PC-9 (cell line): ENCODE data around the gene IVNS1ABP. TPM values are rescaled to one million over a fixed set of nuclear protein-coding genes. Genes with fewer than 3 reads are reported as not detected.

ENCODE experiments used
- BruUV-seq: library from RNA; stranded (reverse); fragments of 400-500 nt; replicated peaks from 2 replicates; lab custom pipeline; 2021; lab: Mats Ljungman, UMichigan
- CTCF ChIA-PET: fragments of 300-600 bp; sonication (Branson Sonifier 250); formaldehyde crosslinking; loops from one replicate; lab custom pipeline; 2022; ENCODE audit warnings: antibody characterized with exemption; lab: Charles Lee
- POLR2A ChIA-PET: fragments of 300-600 bp; sonication (Branson Sonifier 250); formaldehyde crosslinking; loops from one replicate; lab custom pipeline; 2022; ENCODE audit warnings: antibody characterized with exemption; ENCODE audit not compliant: unreplicated experiment; lab: Charles Lee
- DNase-seq, 2 experiments: peaks; one replicate each; pipeline versions ENCODE4 v3.0.0 to v3.0.0-alpha.2; 2015 to 2022; ENCODE audit warnings: mixed read lengths in 1 of 2
- H2AFZ ChIP-seq: fragments of 200-600 bp; sonication (generic); 2 replicates; pipeline ENCODE4 v1.8.1; 2017; ENCODE audit warnings: antibody characterized with exemption
- H3F3A ChIP-seq: fragments of 200-600 bp; sonication (generic); 2 replicates; pipeline ENCODE4 v1.8.1; 2017; ENCODE audit warnings: antibody characterized with exemption, mild to moderate bottlenecking, low read depth; ENCODE audit not compliant: insufficient read depth
- H3K27ac ChIP-seq: fragments of 200-600 bp; sonication (generic); 2 replicates; pipeline ENCODE4 v1.6.1; 2016; ENCODE audit warnings: mixed run types
- H3K27me3 ChIP-seq: fragments of 200-600 bp; sonication (generic); 2 replicates; pipeline ENCODE4 v1.6.1; 2016; ENCODE audit warnings: low read depth, mixed run types; ENCODE audit not compliant: insufficient read depth
- H3K36me3 ChIP-seq: fragments of 200-600 bp; sonication (generic); 2 replicates; pipeline ENCODE4 v1.6.1; 2016; ENCODE audit warnings: low read depth, mixed run types
- H3K4me1 ChIP-seq: fragments of 200-600 bp; sonication (generic); replicated peaks from 2 replicates; pipeline ENCODE4 v1.6.1; 2016; ENCODE audit warnings: mixed run types; ENCODE audit not compliant: insufficient read depth
- H3K4me2 ChIP-seq: fragments of 200-600 bp; sonication (generic); 2 replicates; pipeline ENCODE4 v1.6.1; 2017; ENCODE audit warnings: mixed run types
- H3K4me3 ChIP-seq: fragments of 200-600 bp; sonication (generic); 2 replicates; pipeline ENCODE4 v1.6.1; 2016; ENCODE audit warnings: mixed run types
- H3K79me2 ChIP-seq: fragments of 200-600 bp; sonication (generic); 2 replicates; pipeline ENCODE4 v1.6.1; 2017; ENCODE audit warnings: low read depth, mixed run types
- H3K9me2 ChIP-seq: fragments of 200-600 bp; sonication (generic); 2 replicates; pipeline ENCODE4 v1.8.1; 2017; ENCODE audit warnings: mild to moderate bottlenecking; ENCODE audit not compliant: insufficient read depth
- H3K9me3 ChIP-seq: fragments of 200-600 bp; sonication (generic); 2 replicates; pipeline ENCODE4 v1.8.1; 2016; ENCODE audit warnings: low read depth; ENCODE audit not compliant: insufficient read depth
- H4K20me1 ChIP-seq: fragments of 200-600 bp; sonication (generic); 2 replicates; pipeline ENCODE4 v1.8.1; 2017; ENCODE audit not compliant: insufficient read depth
- EZH2 ChIP-seq: fragments of 200-600 bp; sonication (generic); IDR thresholded peaks from 2 replicates; pipeline ENCODE4 v1.8.0; 2017; ENCODE audit warnings: antibody characterized with exemption, low read depth
- intact Hi-C: fragments of 100-400 bp; cut with micrococcal nuclease; formaldehyde crosslinking; loops from one replicate; pipeline ENCODE4 v1.10.0; 2022; ENCODE audit not compliant: unreplicated experiment
- total RNA-seq: library from RNA; stranded (reverse); gene quantifications from 2 replicates; pipeline ENCODE4 v1.2.3, GENCODE V29; 2021
- TF ChIP-seq, protein P1 (sequence below): fragments of 200-600 bp; sonication (generic); conservative IDR thresholded peaks from 2 replicates; pipeline ENCODE4 v1.6.1; 2017; ENCODE audit warnings: mixed run types, antibody characterized with exemption, mild to moderate bottlenecking, moderate library complexity

The IVNS1ABP gene
- total RNA-seq, 1 experiment from 2014 or later: 38.8 TPM

GRCh38 chr1:185353124-185353523, 36.1 kb upstream of the IVNS1ABP start:
- Histone ChIP-seq H3K4me2 (no peak overlapping the region), H3K27ac (no peak overlapping the region), H3K9me3 (no peaks in the 10 kb centered on the region), H2AFZ (no peak overlapping the region), H3K9me2 (0 out of 2 replicates have a peak, but pooled peaks cover 6% of the 10 kb centered on the region), H3K36me3 (no peaks in the 10 kb centered on the region), H3K4me1 (no peaks in the 10 kb centered on the region), H3K79me2 (no peaks in the 10 kb centered on the region), H4K20me1 (no peaks in the 10 kb centered on the region), H3F3A (no peaks in the 10 kb centered on the region), H3K4me3 (no peak overlapping the region), H3K27me3 (no peaks in the 10 kb centered on the region)
- TF ChIP-seq EZH2: no peak
- TF ChIP-seq, protein P1, sequence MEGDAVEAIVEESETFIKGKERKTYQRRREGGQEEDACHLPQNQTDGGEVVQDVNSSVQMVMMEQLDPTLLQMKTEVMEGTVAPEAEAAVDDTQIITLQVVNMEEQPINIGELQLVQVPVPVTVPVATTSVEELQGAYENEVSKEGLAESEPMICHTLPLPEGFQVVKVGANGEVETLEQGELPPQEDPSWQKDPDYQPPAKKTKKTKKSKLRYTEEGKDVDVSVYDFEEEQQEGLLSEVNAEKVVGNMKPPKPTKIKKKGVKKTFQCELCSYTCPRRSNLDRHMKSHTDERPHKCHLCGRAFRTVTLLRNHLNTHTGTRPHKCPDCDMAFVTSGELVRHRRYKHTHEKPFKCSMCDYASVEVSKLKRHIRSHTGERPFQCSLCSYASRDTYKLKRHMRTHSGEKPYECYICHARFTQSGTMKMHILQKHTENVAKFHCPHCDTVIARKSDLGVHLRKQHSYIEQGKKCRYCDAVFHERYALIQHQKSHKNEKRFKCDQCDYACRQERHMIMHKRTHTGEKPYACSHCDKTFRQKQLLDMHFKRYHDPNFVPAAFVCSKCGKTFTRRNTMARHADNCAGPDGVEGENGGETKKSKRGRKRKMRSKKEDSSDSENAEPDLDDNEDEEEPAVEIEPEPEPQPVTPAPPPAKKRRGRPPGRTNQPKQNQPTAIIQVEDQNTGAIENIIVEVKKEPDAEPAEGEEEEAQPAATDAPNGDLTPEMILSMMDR: no peak
- ChIA-PET POLR2A (no interaction called here), CTCF (no interaction called here)
- DNase-seq: no peak
- no TSS peak for BruUV-seq
- intact Hi-C loops: no loop called here

- Histone ChIP-seq H3K79me2 (no peaks in the 10 kb centered on the region), H3K4me3 (no peak overlapping the region), H3K27me3 (no peaks in the 10 kb centered on the region), H2AFZ (no peak overlapping the region), H3K27ac (no peak overlapping the region), H4K20me1 (no peaks in the 10 kb centered on the region), H3K9me2 (0 out of 2 replicates have a peak, but pooled peaks cover 6% of the 10 kb centered on the region), H3K36me3 (no peaks in the 10 kb centered on the region), H3K9me3 (no peaks in the 10 kb centered on the region), H3K4me2 (no peak overlapping the region), H3F3A (no peaks in the 10 kb centered on the region), H3K4me1 (no peaks in the 10 kb centered on the region)
- BruUV-seq: no TSS peak
- intact Hi-C loops: no loop called here
- ChIA-PET POLR2A (no interaction called here), CTCF (no interaction called here)
- DNase-seq: no peak
- TF ChIP-seq, protein P1: no peak
- no peak for TF ChIP-seq EZH2
These were observed 34.9 kb upstream of the IVNS1ABP start for GRCh38 chr1:185351734-185352466.

GRCh38 chr1:185350027-185350442, 33.0 kb upstream of the IVNS1ABP start:
- BruUV-seq: no TSS peak
- intact Hi-C loops: no loop called here
- ChIA-PET POLR2A (no interaction called here), CTCF (no interaction called here)
- Histone ChIP-seq H3K36me3 (no peaks in the 10 kb centered on the region), H3K27ac (no peak overlapping the region), H4K20me1 (no peaks in the 10 kb centered on the region), H3K4me1 (no peaks in the 10 kb centered on the region), H3F3A (no peaks in the 10 kb centered on the region), H3K27me3 (no peaks in the 10 kb centered on the region), H3K4me2 (no peak overlapping the region), H3K79me2 (no peaks in the 10 kb centered on the region), H3K9me3 (no peaks in the 10 kb centered on the region), H2AFZ (no peak overlapping the region), H3K4me3 (no peak overlapping the region), H3K9me2 (no peaks in the 10 kb centered on the region)
- no peak for DNase-seq
- TF ChIP-seq EZH2: no peak
- TF ChIP-seq, protein P1: no peak
